Raji (cell line): ENCODE data around the gene TNRC18.

ENCODE experiments used
- POLR2A ChIP-seq: IDR thresholded peaks from 2 replicates; pipeline ENCODE4 v1.6.1; 2011; ENCODE audit warnings: low read depth, low read length, control low read depth; ENCODE audit not compliant: insufficient read depth

TNRC18 gene

GRCh38 chr7:5395246-5395645, 28.4 kb downstream of the TNRC18 start:
- TF ChIP-seq POLR2A = no peak

- no peak for TF ChIP-seq POLR2A
These were observed 29.1 kb downstream of the TNRC18 start for GRCh38 chr7:5394264-5395105.

GRCh38 chr7:5393748-5394147, 29.9 kb downstream of the TNRC18 start:
- no peak for TF ChIP-seq POLR2A

GRCh38 chr7:5393328-5393727, 30.3 kb downstream of the TNRC18 start:
- no peak for TF ChIP-seq POLR2A

- TF ChIP-seq POLR2A = no peak
These were observed 32.7 kb downstream of the TNRC18 start for GRCh38 chr7:5390918-5391317.

- no peak for TF ChIP-seq POLR2A
These were observed 34.7 kb downstream of the TNRC18 start for GRCh38 chr7:5388905-5389433.

GRCh38 chr7:5388273-5388901, 35.2 kb downstream of the TNRC18 start:
- no peak for TF ChIP-seq POLR2A

GRCh38 chr7:5387711-5388245, 35.9 kb downstream of the TNRC18 start:
- no peak for TF ChIP-seq POLR2A

GRCh38 chr7:5384618-5385017, 39.0 kb downstream of the TNRC18 start:
- TF ChIP-seq POLR2A = no peak

- no peak for TF ChIP-seq POLR2A
These were observed 40.1 kb downstream of the TNRC18 start for GRCh38 chr7:5383314-5384098.

- TF ChIP-seq POLR2A = no peak
These were observed 41.2 kb downstream of the TNRC18 start for GRCh38 chr7:5382281-5382892.

GRCh38 chr7:5381071-5381772, 42.4 kb downstream of the TNRC18 start:
- no peak for TF ChIP-seq POLR2A

- TF ChIP-seq POLR2A = no peak
These were observed 43.1 kb downstream of the TNRC18 start for GRCh38 chr7:5380350-5381070.
